GM19023 (cell line): Measurements from ENCODE around the gene PGLYRP3.

ENCODE experiments used
- ATAC-seq: cut with Tn5 transposase; IDR thresholded peaks from one replicate; pipeline ENCODE4 v1.9.1; 2021; ENCODE audit warnings: mild to moderate bottlenecking, moderate library complexity; ENCODE audit not compliant: unreplicated experiment

The PGLYRP3 gene

GRCh38 chr1:153312570-153313186 is at the start of gene PGLYRP3:
Gene PGLYRP3, minus strand, starts transcription at chr1:153312952. Its CDS starts 2,287 bp downstream, at chr1:153310665.
- no peak for ATAC-seq

GRCh38 chr1:153362187-153362775 is 49.5 kb upstream of the PGLYRP3 start:
- ATAC-seq: no peak

- ATAC-seq: no peak
Observed at GRCh38 chr1:153361480-153362109, 48.8 kb upstream of the PGLYRP3 start.

GRCh38 chr1:153360592-153361479 is 48.1 kb upstream of the PGLYRP3 start:
- ATAC-seq: no peak

- no peak for ATAC-seq
Observed at GRCh38 chr1:153360190-153360589, 47.4 kb upstream of the PGLYRP3 start.

- no peak for ATAC-seq
Observed at GRCh38 chr1:153359241-153359640, 46.5 kb upstream of the PGLYRP3 start.

- no peak for ATAC-seq
Observed at GRCh38 chr1:153358691-153358975, 45.9 kb upstream of the PGLYRP3 start.

- ATAC-seq: no peak
Observed at GRCh38 chr1:153357853-153358690, 45.3 kb upstream of the PGLYRP3 start, which contains the start of gene S100A9. Gene S100A9, plus strand, starts transcription at chr1:153357854. Its CDS starts 430 bp downstream, at chr1:153358284.

GRCh38 chr1:153357076-153357852 is 44.5 kb upstream of the PGLYRP3 start:
- no peak for ATAC-seq

- ATAC-seq: no peak
Observed at GRCh38 chr1:153356392-153357075, 43.8 kb upstream of the PGLYRP3 start.

- ATAC-seq: no peak
Observed at GRCh38 chr1:153355445-153356071, 42.8 kb upstream of the PGLYRP3 start.

GRCh38 chr1:153354515-153355193 is 41.9 kb upstream of the PGLYRP3 start:
- no peak for ATAC-seq

GRCh38 chr1:153353226-153353947 is 40.6 kb upstream of the PGLYRP3 start:
- ATAC-seq: no peak

- peak; percentile 67 for ATAC-seq
Observed at GRCh38 chr1:153352523-153352922, 39.8 kb upstream of the PGLYRP3 start.

GRCh38 chr1:153350321-153350957 is 37.7 kb upstream of the PGLYRP3 start:
- no peak for ATAC-seq

GRCh38 chr1:153349363-153350320 is 36.9 kb upstream of the PGLYRP3 start:
- no peak for ATAC-seq
